GM19463 (cell line): Measurements from ENCODE around the gene RMI2.

Experiments
- ATAC-seq: cut with Tn5 transposase; IDR thresholded peaks from one replicate; pipeline ENCODE4 v1.9.1; 2021; ENCODE audit warnings: mild to moderate bottlenecking, moderate library complexity; ENCODE audit not compliant: unreplicated experiment

RMI2 gene

GRCh38 chr16:11327277-11328171 is 17.7 kb upstream of the RMI2 start:
- ATAC-seq = no peak

GRCh38 chr16:11328172-11329070 is 16.8 kb upstream of the RMI2 start:
- ATAC-seq = peak; percentile 80

- ATAC-seq = no peak
Measured at GRCh38 chr16:11329071-11329491, 16.2 kb upstream of the RMI2 start.

- no peak for ATAC-seq
Measured at GRCh38 chr16:11329891-11330290, 15.4 kb upstream of the RMI2 start.

- ATAC-seq = no peak
Measured at GRCh38 chr16:11330526-11331237, 14.6 kb upstream of the RMI2 start.

- ATAC-seq = no peak
Measured at GRCh38 chr16:11331967-11332366, 13.3 kb upstream of the RMI2 start.

GRCh38 chr16:11333010-11333409 is 12.2 kb upstream of the RMI2 start:
- no peak for ATAC-seq

- ATAC-seq = no peak
Measured at GRCh38 chr16:11333702-11334101, 11.6 kb upstream of the RMI2 start.

GRCh38 chr16:11334831-11335404 is 10.3 kb upstream of the RMI2 start:
- ATAC-seq = no peak

GRCh38 chr16:11339075-11339474 is 6.2 kb upstream of the RMI2 start:
- ATAC-seq = no peak

GRCh38 chr16:11340710-11341109 is 4.5 kb upstream of the RMI2 start:
- no peak for ATAC-seq

GRCh38 chr16:11341371-11341770 is 3.9 kb upstream of the RMI2 start:
- no peak for ATAC-seq

GRCh38 chr16:11342021-11342855 is 3.0 kb upstream of the RMI2 start:
- no peak for ATAC-seq

- ATAC-seq = no peak
Measured at GRCh38 chr16:11346700-11347319, 1.6 kb downstream of the RMI2 start.

- ATAC-seq = no peak
Measured at GRCh38 chr16:11347831-11348230, 2.6 kb downstream of the RMI2 start.

GRCh38 chr16:11348737-11349598 is 3.7 kb downstream of the RMI2 start:
- ATAC-seq = no peak

- no peak for ATAC-seq
Measured at GRCh38 chr16:11349599-11350276, 4.5 kb downstream of the RMI2 start.

GRCh38 chr16:11350519-11350918 is 5.3 kb downstream of the RMI2 start:
- ATAC-seq = no peak
